CD14-positive monocyte (primary cell): Measurements from ENCODE around the gene AOPEP. TPM values are rescaled to one million over a fixed set of nuclear protein-coding genes. Genes with fewer than 3 reads are reported as not detected.
A peak's percentile ranks its signal among the peaks of the same experiment; 100 is the strongest.

ENCODE experiments used
- DNase-seq, 3 donors: peaks; one replicate each; pipeline ENCODE4 v3.0.0-alpha.2; 2011 to 2022
- H2AFZ ChIP-seq: 2 replicates; pipeline ENCODE4 v1.6.0; 2012; ENCODE audit warnings: mild to moderate bottlenecking, low read depth, low read length, inconsistent platforms; ENCODE audit not compliant: insufficient read depth, poor library complexity, severe bottlenecking
- H3K27ac ChIP-seq, 2 donors: 1 replicate in 1 of 2; 2 replicates in 1 of 2; pipeline ENCODE4 v1.5.1; 2012 to 2013; ENCODE audit warnings: low read length in 2 of 2, control low read depth in 1 of 2, inconsistent platforms in 1 of 2, low read depth in 1 of 2, mild to moderate bottlenecking in 1 of 2
- H3K27me3 ChIP-seq, 2 donors: one replicate each; pipeline versions ENCODE4 v1.6.0 to v1.6.1; 2011 to 2013; ENCODE audit warnings: low read length in 2 of 2; ENCODE audit not compliant: control insufficient read depth in 2 of 2, insufficient read depth in 2 of 2
- H3K36me3 ChIP-seq, 2 donors: replicated peaks in 1 of 2; 1 replicate in 1 of 2; 2 replicates in 1 of 2; pipeline versions ENCODE4 v1.5.1 to v1.6.1; 2012 to 2013; ENCODE audit warnings: low read length in 2 of 2, control low read depth in 1 of 2, inconsistent platforms in 1 of 2, mild to moderate bottlenecking in 1 of 2; ENCODE audit not compliant: insufficient read depth in 2 of 2, control insufficient read depth in 1 of 2
- H3K4me1 ChIP-seq, 2 donors: 1 replicate in 1 of 2; 2 replicates in 1 of 2; pipeline versions ENCODE4 v1.5.1 to v1.6.1; 2012 to 2013; ENCODE audit warnings: low read length in 2 of 2, control low read depth in 1 of 2, inconsistent platforms in 1 of 2, mild to moderate bottlenecking in 1 of 2, moderate library complexity in 1 of 2; ENCODE audit not compliant: insufficient read depth in 2 of 2, control insufficient read depth in 1 of 2
- H3K4me2 ChIP-seq: replicated peaks from 2 replicates; pipeline ENCODE3; 2012; ENCODE audit warnings: low read length, moderate library complexity, mild to moderate bottlenecking; ENCODE audit not compliant: poor library complexity, severe bottlenecking; ENCODE audit errors: extremely low read depth
- H3K4me3 ChIP-seq, 3 experiments: fragments of 200-600 bp in 1 of 3; sonication (generic) in 1 of 3; replicated peaks in 1 of 3; 1 replicate in 2 of 3; 2 replicates in 1 of 3; pipeline ENCODE4 v1.5.1; 2011 to 2013; ENCODE audit warnings: low read length in 3 of 3, mild to moderate bottlenecking in 3 of 3, control low read depth in 2 of 3, low read depth in 2 of 3, inconsistent platforms in 1 of 3, moderate library complexity in 1 of 3
- H3K79me2 ChIP-seq: 2 replicates; pipeline ENCODE4 v1.6.0; 2012; ENCODE audit warnings: mild to moderate bottlenecking, control low read depth, inconsistent platforms, low read length, moderate library complexity; ENCODE audit not compliant: insufficient read depth
- H3K9ac ChIP-seq: 2 replicates; pipeline ENCODE4 v1.6.0; 2017; ENCODE audit warnings: low read length, mild to moderate bottlenecking; ENCODE audit not compliant: insufficient read depth, poor library complexity, severe bottlenecking
- H3K9me3 ChIP-seq, 2 donors: replicated peaks in 1 of 2; 1 replicate in 1 of 2; 2 replicates in 1 of 2; pipeline versions ENCODE4 v1.5.1 to v1.6.1; 2012 to 2013; ENCODE audit warnings: low read length in 2 of 2, control low read depth in 1 of 2; ENCODE audit not compliant: control insufficient read depth in 1 of 2, insufficient read depth in 1 of 2
- H4K20me1 ChIP-seq: 2 replicates; pipeline ENCODE4 v1.6.0; 2012; ENCODE audit warnings: mild to moderate bottlenecking, low read length, control low read depth, moderate library complexity; ENCODE audit not compliant: insufficient read depth
- H3K27ac Mint-ChIP-seq, 7 donors: one replicate each; pipeline ENCODE4 v1.8.0; 2020; ENCODE audit warnings: mild to moderate bottlenecking in 7 of 7, mixed read lengths in 7 of 7, moderate library complexity in 6 of 7, inconsistent platforms in 2 of 7
- H3K27me3 Mint-ChIP-seq, 3 donors: one replicate each; pipeline ENCODE4 v1.8.0; 2021 to 2022; ENCODE audit warnings: low read depth in 3 of 3, mild to moderate bottlenecking in 3 of 3, mixed read lengths in 3 of 3, moderate library complexity in 3 of 3, inconsistent platforms in 1 of 3
- H3K36me3 Mint-ChIP-seq, 2 donors: one replicate each; pipeline ENCODE4 v1.8.0; 2020; ENCODE audit warnings: mixed read lengths in 2 of 2, inconsistent platforms in 1 of 2, mild to moderate bottlenecking in 1 of 2
- H3K4me1 Mint-ChIP-seq: one replicate; pipeline ENCODE4 v1.8.0; 2020; ENCODE audit warnings: mild to moderate bottlenecking, mixed read lengths
- H3K4me3 Mint-ChIP-seq, 2 donors: one replicate each; pipeline ENCODE4 v1.8.0; 2020; ENCODE audit warnings: mild to moderate bottlenecking in 2 of 2, mixed read lengths in 2 of 2, moderate library complexity in 1 of 2
- H3K9me3 Mint-ChIP-seq, 7 donors: one replicate each; pipeline ENCODE4 v1.8.0; 2020 to 2022; ENCODE audit warnings: mixed read lengths in 7 of 7, mild to moderate bottlenecking in 6 of 7, moderate library complexity in 6 of 7, inconsistent platforms in 2 of 7
- WGBS: methylation state at CpG from one replicate; pipeline ENCODE4 v1.1.5; 2013; ENCODE audit warnings: missing lambda C conversion rate; ENCODE audit not compliant: insufficient coverage; 5-methylcytosine and 5-hydroxymethylcytosine counted together
- intact Hi-C, 2 donors: fragments of 100-400 bp; cut with micrococcal nuclease; formaldehyde crosslinking; loops; one replicate each; pipeline versions ENCODE4 v1.15.0 to v1.15.1; 2023
- polyA plus RNA-seq, 3 donors: library from polyadenylated mRNA; depleted of rRNA in 1 of 3; unstranded in 2 of 3; stranded (reverse) in 1 of 3; fragments of 300-500 nt in 2 of 3; fragments of >200 nt in 1 of 3; fragmentation: Illumina TruSeq in 2 of 3; gene quantifications; 1 replicate in 2 of 3; 2 replicates in 1 of 3; pipeline ENCODE4 v1.2.3, GENCODE V29; 2012 to 2021
- TF ChIP-seq, protein P1 (sequence below): fragments of 200-600 bp; IDR thresholded peaks from one replicate; pipeline ENCODE4 v1.8.0; 2022; ENCODE audit warnings: antibody characterized with exemption, mild to moderate bottlenecking

The AOPEP gene
- polyA plus RNA-seq, 3 donors = 3.0 to 4.1 (median 3.1) TPM

DNA sequence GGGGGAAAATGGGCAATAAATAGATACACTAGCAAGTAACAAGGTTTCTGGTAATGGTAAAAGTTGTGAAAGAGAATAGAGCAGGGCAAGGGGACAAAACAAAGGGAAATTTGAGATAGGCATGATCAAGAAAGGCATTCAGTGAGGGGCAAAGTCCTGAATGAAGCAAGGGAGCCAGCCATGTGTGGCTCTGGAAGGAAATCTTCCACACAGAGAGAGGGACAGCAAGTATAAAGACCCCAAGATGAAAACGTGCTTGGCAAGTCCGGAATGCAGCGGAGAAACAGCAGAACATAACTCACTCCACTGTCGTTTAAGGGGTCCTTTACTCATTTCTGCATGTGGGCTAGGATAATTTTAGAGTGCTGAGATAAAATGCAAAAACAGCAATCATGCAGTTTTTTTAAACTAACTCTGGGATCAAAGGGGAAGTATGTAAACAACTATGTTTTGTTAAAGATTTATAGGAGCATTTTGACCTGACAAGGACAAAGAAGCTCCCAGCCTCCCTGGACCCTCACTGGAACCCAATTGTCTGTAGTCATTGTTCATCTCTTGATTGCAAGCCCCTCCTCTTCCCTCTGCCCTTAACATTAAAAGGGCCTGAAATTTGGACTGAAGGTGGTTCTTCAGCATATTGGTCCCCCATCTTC is 22.9 kb upstream of the AOPEP start:
- no peak overlapping the region for H3K9ac ChIP-seq
- H3K27ac ChIP-seq = no peak overlapping the region
- no peaks in the 10 kb centered on the region for H4K20me1 ChIP-seq
- Mint-ChIP-seq H3K4me1 (no peaks in the 10 kb centered on the region), H3K36me3 (no peaks in the 10 kb centered on the region), H3K4me3 (no peak overlapping the region), H3K27ac (peak overlapping the region in 1 of 7 donors; percentile 16), H3K27me3 (peaks cover 3 to 21% (median 11%) of the 10 kb centered on the region in 3 donors), H3K9me3 (peaks cover 0 to 2% (median 0%) of the 10 kb centered on the region in 7 donors)
- no peak overlapping the region for H2AFZ ChIP-seq
- DNase-seq = no peak
- H3K4me3 ChIP-seq = no peak overlapping the region
- no peaks in the 10 kb centered on the region for H3K79me2 ChIP-seq
- no peaks in the 10 kb centered on the region for H3K4me1 ChIP-seq
- no peak overlapping the region for H3K4me2 ChIP-seq
- H3K9me3 ChIP-seq = no peaks in the 10 kb centered on the region
- no peaks in the 10 kb centered on the region for H3K27me3 ChIP-seq
- no CpG with 5 or more reads among the region's 4 CpGs for WGBS
- no peaks in the 10 kb centered on the region for H3K36me3 ChIP-seq
- intact Hi-C loops = no loop called here
- TF ChIP-seq, protein P1, sequence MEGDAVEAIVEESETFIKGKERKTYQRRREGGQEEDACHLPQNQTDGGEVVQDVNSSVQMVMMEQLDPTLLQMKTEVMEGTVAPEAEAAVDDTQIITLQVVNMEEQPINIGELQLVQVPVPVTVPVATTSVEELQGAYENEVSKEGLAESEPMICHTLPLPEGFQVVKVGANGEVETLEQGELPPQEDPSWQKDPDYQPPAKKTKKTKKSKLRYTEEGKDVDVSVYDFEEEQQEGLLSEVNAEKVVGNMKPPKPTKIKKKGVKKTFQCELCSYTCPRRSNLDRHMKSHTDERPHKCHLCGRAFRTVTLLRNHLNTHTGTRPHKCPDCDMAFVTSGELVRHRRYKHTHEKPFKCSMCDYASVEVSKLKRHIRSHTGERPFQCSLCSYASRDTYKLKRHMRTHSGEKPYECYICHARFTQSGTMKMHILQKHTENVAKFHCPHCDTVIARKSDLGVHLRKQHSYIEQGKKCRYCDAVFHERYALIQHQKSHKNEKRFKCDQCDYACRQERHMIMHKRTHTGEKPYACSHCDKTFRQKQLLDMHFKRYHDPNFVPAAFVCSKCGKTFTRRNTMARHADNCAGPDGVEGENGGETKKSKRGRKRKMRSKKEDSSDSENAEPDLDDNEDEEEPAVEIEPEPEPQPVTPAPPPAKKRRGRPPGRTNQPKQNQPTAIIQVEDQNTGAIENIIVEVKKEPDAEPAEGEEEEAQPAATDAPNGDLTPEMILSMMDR = no peak

DNA sequence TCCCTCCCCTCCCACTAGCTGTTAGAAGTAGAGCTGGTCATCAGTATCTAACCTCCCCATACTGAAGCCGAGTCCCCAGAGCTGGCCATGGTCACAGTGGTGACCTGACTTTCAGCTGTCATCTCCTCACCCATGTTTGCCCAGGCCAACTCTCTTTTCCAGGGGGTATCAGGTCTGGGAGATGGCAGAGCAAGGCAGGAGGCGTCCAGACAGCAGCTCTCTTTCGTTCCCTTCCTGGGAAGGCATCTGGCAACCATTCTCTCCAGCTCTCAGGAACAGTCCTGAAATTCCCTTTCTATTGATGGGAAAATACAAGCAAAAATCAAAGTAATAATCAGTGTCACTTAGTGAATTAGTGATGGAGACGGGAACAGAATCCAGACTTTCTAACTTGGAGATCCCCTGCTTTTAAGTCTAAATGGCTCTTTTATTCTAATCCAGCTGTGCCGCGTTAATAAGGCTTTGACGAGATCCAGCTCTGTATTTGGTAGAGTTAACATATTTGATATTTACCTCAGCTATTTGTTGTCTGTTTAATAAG is 21.3 kb upstream of the AOPEP start:
- Histone ChIP-seq H3K36me3 (no peaks in the 10 kb centered on the region), H3K9ac (no peak overlapping the region), H3K27ac (no peak overlapping the region), H3K79me2 (no peaks in the 10 kb centered on the region), H3K4me2 (no peak overlapping the region), H2AFZ (no peak overlapping the region), H4K20me1 (no peaks in the 10 kb centered on the region), H3K4me1 (no peaks in the 10 kb centered on the region), H3K9me3 (no peaks in the 10 kb centered on the region), H3K27me3 (no peaks in the 10 kb centered on the region), H3K4me3 (no peak overlapping the region)
- peaks cover 3 to 14% (median 11%) of the 10 kb centered on the region in 3 donors for H3K27me3 Mint-ChIP-seq
- no peak overlapping the region for H3K4me3 Mint-ChIP-seq
- peak overlapping the region in 1 of 7 donors; percentile 53 for H3K27ac Mint-ChIP-seq
- TF ChIP-seq, protein P1 = no peak
- intact Hi-C loops = no loop called here
- no peaks in the 10 kb centered on the region for H3K36me3 Mint-ChIP-seq
- no peaks in the 10 kb centered on the region for H3K4me1 Mint-ChIP-seq
- 100% methylated on average over 1 of the region's 7 CpGs for WGBS
- DNase-seq = no peak
- H3K9me3 Mint-ChIP-seq = peaks cover 0 to 2% (median 0%) of the 10 kb centered on the region in 7 donors
